ENCODE data around the gene PLEKHM1.

GRCh38 chr17:45435481-45435880 is 55.0 kb downstream of the PLEKHM1 start:
- no peak for TF ChIP-seq PATZ1 (CRISPR knock-in tag; IDR thresholded peaks at IDR 0.05; ENCODE audit: borderline replicate concordance)
- TF ChIP-seq ZFP3 (CRISPR knock-in tag; IDR thresholded peaks at IDR 0.05), result no peak
- TF ChIP-seq CREB5 (CRISPR knock-in tag; IDR thresholded peaks at IDR 0.05; ENCODE audit: low read depth), result no peak
- TF ChIP-seq ZC3H10 (CRISPR knock-in tag; IDR thresholded peaks at IDR 0.05), result no peak
- no peak for TF ChIP-seq ZFP30 (CRISPR knock-in tag; IDR thresholded peaks at IDR 0.05)
- TF ChIP-seq RARB (CRISPR knock-in tag; IDR thresholded peaks at IDR 0.05), result no peak
- TF ChIP-seq POU6F1 (CRISPR knock-in tag; IDR thresholded peaks at IDR 0.05; ENCODE audit: borderline replicate concordance, low read depth), result no peak
- TF ChIP-seq BACH2 (CRISPR knock-in tag; IDR thresholded peaks at IDR 0.05; ENCODE audit: borderline replicate concordance), result no peak
- TF ChIP-seq SNAI2 (CRISPR knock-in tag; IDR thresholded peaks at IDR 0.05), result no peak
- TF ChIP-seq ZNF70 (CRISPR knock-in tag; IDR thresholded peaks at IDR 0.05), result no peak
